Mucosa of descending colon (tissue), 3 donors: ENCODE measurements around the gene CYB5R3. TPM values are rescaled to one million over a fixed set of nuclear protein-coding genes. Genes with fewer than 3 reads are reported as not detected.
A peak's percentile ranks its signal among the peaks of the same experiment; 100 is the strongest.

Source experiments
- ATAC-seq: fragments of 200-7000 bp; cut with Tn5 transposase; one replicate; pipeline ENCODE4 v1.9.1; 2020; ENCODE audit warnings: mild to moderate bottlenecking, moderate library complexity
- DNase-seq, 3 donors: peaks; one replicate each; pipeline ENCODE4 v3.0.0-alpha.2; 2020
- H3K36me3 ChIP-seq: fragments of 200-600 bp; one replicate; pipeline ENCODE4 v1.8.0; 2021; ENCODE audit warnings: low read depth, mild to moderate bottlenecking
- H3K4me1 ChIP-seq: fragments of 200-600 bp; one replicate; pipeline ENCODE4 v1.8.0; 2021; ENCODE audit warnings: low read depth, mild to moderate bottlenecking
- H3K4me3 ChIP-seq: fragments of 200-600 bp; one replicate; pipeline ENCODE4 v1.8.0; 2021; ENCODE audit warnings: mild to moderate bottlenecking
- H3K9me3 ChIP-seq: fragments of 200-600 bp; one replicate; pipeline ENCODE4 v1.8.0; 2021; ENCODE audit warnings: mild to moderate bottlenecking
- CTCF ChIP-seq: fragments of 200-600 bp; IDR thresholded peaks from one replicate; pipeline ENCODE4 v1.8.0; 2022; ENCODE audit warnings: antibody characterized with exemption, mild to moderate bottlenecking
- intact Hi-C, 2 donors: fragments of 100-400 bp; cut with DNase I in 1 of 2; cut with micrococcal nuclease in 1 of 2; formaldehyde crosslinking; loops; one replicate each; pipeline versions ENCODE4 v1.11.0 to v1.11.1; 2022; cut with DNase I, micrococcal nuclease
- total RNA-seq, 3 donors: library from RNA; stranded (reverse); fragmentation: NEBNext Ultra II Directional in 2 of 3; extraction: Animal tissue kit (Norgen Biotek cat#: 25700) in 2 of 3; gene quantifications; one replicate each; pipeline versions ENCODE4 v1.2.1 to v1.2.4, GENCODE V29; 2021 to 2023
- donor health status: DM: no; HTN: no; CAD: no; lungs with moderate emphysema.
- donor health status: DM: no; HTN: no; CAD: no.
- donor health status: DM: no; HTN: yes; CAD: no.

The CYB5R3 gene
- total RNA-seq, 3 donors from 2014 or later: 139 to 211 (median 176) TPM

GRCh38 chr22:42693763-42694683 is 44.8 kb upstream of the CYB5R3 start:
- intact Hi-C loops: no loop called here
- Histone ChIP-seq H3K9me3 (no peaks in the 10 kb centered on the region), H3K36me3 (no peaks in the 10 kb centered on the region), H3K4me3 (no peak overlapping the region), H3K4me1 (no peaks in the 10 kb centered on the region)
- ATAC-seq: no peak
- TF ChIP-seq CTCF: no peak
- DNase-seq: peak in 1 of 3 donors; percentile 33

- H3K4me3 ChIP-seq: no peak overlapping the region
- DNase-seq (peak in 1 of 3 donors; percentile 40), ATAC-seq (no peak)
- intact Hi-C loops: no loop called here
- no peaks in the 10 kb centered on the region for H3K4me1 ChIP-seq
- H3K36me3 ChIP-seq: no peaks in the 10 kb centered on the region
- TF ChIP-seq CTCF: no peak
- H3K9me3 ChIP-seq: no peaks in the 10 kb centered on the region
Measured at GRCh38 chr22:42693055-42693762, 44.0 kb upstream of the CYB5R3 start.

- ATAC-seq: peak; percentile 30
Measured at GRCh38 chr22:42692239-42693054, 43.3 kb upstream of the CYB5R3 start.

GRCh38 chr22:42691440-42691839 is 42.2 kb upstream of the CYB5R3 start:
- ATAC-seq: no peak
- Histone ChIP-seq H3K4me3 (no peak overlapping the region), H3K36me3 (no peaks in the 10 kb centered on the region), H3K9me3 (no peaks in the 10 kb centered on the region), H3K4me1 (peaks cover 6% of the 10 kb centered on the region)
- no peak for TF ChIP-seq CTCF
- peak in 1 of 3 donors; percentile 51 for DNase-seq
- intact Hi-C loops: no loop called here

More at GRCh38 chr22:42692239-42693054, 43.3 kb upstream of the CYB5R3 start:
- TF ChIP-seq CTCF: no peak
- Histone ChIP-seq H3K4me1 (peaks cover 4% of the 10 kb centered on the region), H3K9me3 (no peaks in the 10 kb centered on the region), H3K36me3 (no peaks in the 10 kb centered on the region), H3K4me3 (no peak overlapping the region)
- peak in 1 of 3 donors; percentile 56 for DNase-seq
- intact Hi-C loops: no loop called here
